H1 (cell line): ENCODE results near the gene USP10. TPM values are rescaled to one million over a fixed set of nuclear protein-coding genes. Genes with fewer than 3 reads are reported as not detected.
A peak's percentile ranks its signal among the peaks of the same experiment; 100 is the strongest.

ENCODE experiments used
- CTCF ChIA-PET: fragments of 300-600 bp; sonication (Branson Sonifier 250); formaldehyde crosslinking; loops from one replicate; lab custom pipeline; 2021; ENCODE audit not compliant: partially characterized antibody; lab: Charles Lee
- POLR2A ChIA-PET: fragments of 300-600 bp; sonication (Branson Sonifier 250); formaldehyde crosslinking; loops from one replicate; lab custom pipeline; 2021; ENCODE audit warnings: inconsistent platforms; ENCODE audit not compliant: partially characterized antibody; lab: Charles Lee
- DNase-seq, 2 experiments: peaks; one replicate each; pipeline versions ENCODE4 v3.0.0 to v3.0.0-alpha.2; 2010 to 2022; ENCODE audit warnings: low spot score in 2 of 2, low read depth in 1 of 2, mixed read lengths in 1 of 2
- FAIRE-seq: peaks from 2 replicates; lab custom pipeline; 2011; peaks lifted over from hg19 to GRCh38; lab: Jason Lieb, UNC
- H2AFZ ChIP-seq: 2 replicates; pipeline ENCODE4 v1.8.1; 2012; ENCODE audit warnings: low read length, inconsistent platforms
- H2AK5ac ChIP-seq: 2 replicates; pipeline ENCODE4 v1.6.1; 2013; ENCODE audit warnings: low read depth, low read length
- H2BK120ac ChIP-seq: replicated peaks from 2 replicates; pipeline ENCODE3; 2013; ENCODE audit warnings: low read depth, low read length, inconsistent platforms
- H2BK12ac ChIP-seq: 2 replicates; pipeline ENCODE4 v1.6.1; 2013; ENCODE audit warnings: low read depth, low read length
- H2BK15ac ChIP-seq: 2 replicates; pipeline ENCODE4 v1.6.1; 2013; ENCODE audit warnings: low read length
- H2BK20ac ChIP-seq: 2 replicates; pipeline ENCODE4 v1.6.1; 2013; ENCODE audit warnings: low read length
- H2BK5ac ChIP-seq: 2 replicates; pipeline ENCODE4 v1.6.1; 2013; ENCODE audit warnings: low read depth, low read length
- H3K14ac ChIP-seq: 2 replicates; pipeline ENCODE4 v1.6.1; 2013; ENCODE audit warnings: inconsistent platforms; ENCODE audit not compliant: insufficient read length
- H3K18ac ChIP-seq: 2 replicates; pipeline ENCODE4 v1.6.1; 2013; ENCODE audit warnings: low read length; ENCODE audit errors: extremely low read depth
- H3K23ac ChIP-seq: 2 replicates; pipeline ENCODE4 v1.6.1; 2013; ENCODE audit warnings: inconsistent platforms; ENCODE audit not compliant: insufficient read length
- H3K23me2 ChIP-seq: 2 replicates; pipeline ENCODE4 v1.6.1; 2013; ENCODE audit warnings: low read depth, low read length
- H3K27ac ChIP-seq: 2 replicates; pipeline ENCODE4 v1.6.1; 2011; ENCODE audit warnings: low read depth, low read length, inconsistent platforms
- H3K27me3 ChIP-seq, 4 experiments: replicated peaks in 1 of 4; 1 replicate in 1 of 4; 2 replicates in 3 of 4; pipeline versions ENCODE4 v1.6.1 to v1.8.1; 2011 to 2013; ENCODE audit warnings: low read length in 3 of 4, mild to moderate bottlenecking in 3 of 4, inconsistent platforms in 2 of 4, mixed read lengths in 2 of 4, moderate library complexity in 1 of 4; ENCODE audit not compliant: control insufficient read depth in 3 of 4, insufficient read depth in 3 of 4; ENCODE audit errors: extremely low read depth in 1 of 4
- H3K36me3 ChIP-seq, 4 experiments: 2 replicates each; pipeline versions ENCODE4 v1.6.1 to v1.8.1; 2011 to 2013; ENCODE audit warnings: mild to moderate bottlenecking in 4 of 4, low read length in 3 of 4, moderate library complexity in 2 of 4, control low read depth in 1 of 4, inconsistent platforms in 1 of 4; ENCODE audit not compliant: insufficient read depth in 4 of 4, control insufficient read depth in 2 of 4
- H3K4ac ChIP-seq: replicated peaks from 2 replicates; pipeline ENCODE3; 2013; ENCODE audit warnings: low read length, low read depth, mixed read lengths, inconsistent platforms; ENCODE audit not compliant: insufficient read length
- H3K4me1 ChIP-seq, 4 experiments: replicated peaks in 1 of 4; 1 replicate in 1 of 4; 2 replicates in 3 of 4; pipeline versions ENCODE4 v1.6.1 to v1.8.1; 2011 to 2013; ENCODE audit warnings: low read length in 3 of 4, inconsistent platforms in 2 of 4, mixed read lengths in 1 of 4; ENCODE audit not compliant: insufficient read depth in 4 of 4, control insufficient read depth in 3 of 4
- H3K4me2 ChIP-seq, 2 experiments: 2 replicates each; pipeline versions ENCODE4 v1.6.1 to v1.8.1; 2011 to 2013; ENCODE audit warnings: low read depth in 2 of 2, low read length in 2 of 2, control low read depth in 1 of 2, inconsistent platforms in 1 of 2, mild to moderate bottlenecking in 1 of 2; ENCODE audit not compliant: insufficient read depth in 1 of 2
- H3K4me3 ChIP-seq, 4 experiments: fragments of 200-600, 300-600 bp in 1 of 4; sonication (generic), shearing (Covaris generic), sonication (Bioruptor Twin) in 1 of 4; 2 replicates each; pipeline versions ENCODE4 v1.5.1 to v1.8.1; 2011 to 2016; ENCODE audit warnings: low read length in 4 of 4, low read depth in 3 of 4, control low read depth in 2 of 4, inconsistent platforms in 2 of 4, mild to moderate bottlenecking in 2 of 4, mixed read lengths in 1 of 4, moderate library complexity in 1 of 4; ENCODE audit not compliant: insufficient read depth in 2 of 4; ENCODE audit errors: extremely low read depth in 1 of 4
- H3K56ac ChIP-seq: replicated peaks from 2 replicates; pipeline ENCODE3; 2013; ENCODE audit warnings: low read depth, mild to moderate bottlenecking, mixed read lengths, low read length, inconsistent platforms; ENCODE audit not compliant: insufficient read length
- H3K79me1 ChIP-seq: 2 replicates; pipeline ENCODE4 v1.6.1; 2013; ENCODE audit warnings: low read depth, low read length, control low read depth
- H3K79me2 ChIP-seq, 2 experiments: 2 replicates each; pipeline versions ENCODE4 v1.6.1 to v1.8.1; 2012 to 2013; ENCODE audit warnings: low read length in 2 of 2, mild to moderate bottlenecking in 2 of 2, inconsistent platforms in 1 of 2; ENCODE audit not compliant: insufficient read depth in 2 of 2, control insufficient read depth in 1 of 2
- H3K9ac ChIP-seq, 4 experiments: replicated peaks in 1 of 4; 1 replicate in 1 of 4; 2 replicates in 3 of 4; pipeline versions ENCODE4 v1.6.1 to v1.8.1; 2011 to 2013; ENCODE audit warnings: low read depth in 3 of 4, low read length in 3 of 4, control low read depth in 2 of 4, mild to moderate bottlenecking in 2 of 4, moderate library complexity in 2 of 4, inconsistent platforms in 1 of 4; ENCODE audit errors: extremely low read depth in 1 of 4
- H3K9me3 ChIP-seq, 2 experiments: 2 replicates each; pipeline versions ENCODE4 v1.6.1 to v1.8.1; 2012 to 2013; ENCODE audit warnings: mild to moderate bottlenecking in 2 of 2, moderate library complexity in 2 of 2, control low read depth in 1 of 2, inconsistent platforms in 1 of 2, low read depth in 1 of 2, low read length in 1 of 2, mixed read lengths in 1 of 2; ENCODE audit not compliant: insufficient read depth in 2 of 2
- H4K20me1 ChIP-seq, 2 experiments: replicated peaks in 1 of 2; 2 replicates each; pipeline versions ENCODE3 to v1.8.1; 2011 to 2013; ENCODE audit warnings: inconsistent platforms in 2 of 2, low read length in 2 of 2, mild to moderate bottlenecking in 1 of 2; ENCODE audit not compliant: insufficient read depth in 2 of 2, control insufficient read depth in 1 of 2
- H4K5ac ChIP-seq: 2 replicates; pipeline ENCODE4 v1.6.1; 2013; ENCODE audit warnings: low read length, low read depth, mixed read lengths, inconsistent platforms; ENCODE audit not compliant: insufficient read length
- H4K8ac ChIP-seq: 2 replicates; pipeline ENCODE4 v1.8.0; 2013; ENCODE audit warnings: mild to moderate bottlenecking, moderate library complexity, low read length, inconsistent platforms; ENCODE audit not compliant: insufficient read depth; ENCODE audit errors: extremely low read depth
- H4K91ac ChIP-seq: replicated peaks from 2 replicates; pipeline ENCODE3; 2013; ENCODE audit warnings: low read length, mixed read lengths, inconsistent platforms; ENCODE audit not compliant: insufficient read length
- CBX5 ChIP-seq: fragments of 300-800, 300-1000 bp; sonication (generic); IDR thresholded peaks from 2 replicates; pipeline ENCODE4 v1.7.1; 2016; ENCODE audit warnings: antibody characterized with exemption, low read length, low read depth
- CHD2 ChIP-seq: IDR thresholded peaks from 2 replicates; pipeline ENCODE4 v1.6.1; 2012; ENCODE audit warnings: low read length, improper control_type of control experiment
- EP300 ChIP-seq, 2 experiments: IDR thresholded peaks; 1 replicate in 1 of 2; 2 replicates in 1 of 2; pipeline ENCODE4 v1.6.1; 2011 to 2012; ENCODE audit warnings: low read depth in 2 of 2, low read length in 2 of 2, mild to moderate bottlenecking in 2 of 2, borderline replicate concordance in 1 of 2, inconsistent platforms in 1 of 2, moderate library complexity in 1 of 2
- MAFK ChIP-seq: IDR thresholded peaks from 2 replicates; pipeline ENCODE4 v1.6.1; 2012; ENCODE audit warnings: low read depth, mild to moderate bottlenecking, improper control_type of control experiment, low read length
- NANOG ChIP-seq: IDR thresholded peaks from 2 replicates; pipeline ENCODE4 v1.6.1; 2011; ENCODE audit warnings: low read length, low read depth, mild to moderate bottlenecking, inconsistent platforms; ENCODE audit not compliant: insufficient read depth, poor library complexity, severe bottlenecking
- NRF1 ChIP-seq: IDR thresholded peaks from 2 replicates; pipeline ENCODE4 v1.6.1; 2011; ENCODE audit warnings: mild to moderate bottlenecking, low read depth, low read length, improper control_type of control experiment
- RAD21 ChIP-seq, 2 experiments: IDR thresholded peaks in 1 of 2; conservative IDR thresholded peaks in 1 of 2; 2 replicates each; pipeline ENCODE4 v1.6.1; 2011; ENCODE audit warnings: low read depth in 2 of 2, low read length in 2 of 2, improper control_type of control experiment in 1 of 2, inconsistent platforms in 1 of 2, mild to moderate bottlenecking in 1 of 2, moderate library complexity in 1 of 2
- RFX5 ChIP-seq: IDR thresholded peaks from 2 replicates; pipeline ENCODE4 v1.6.1; 2011; ENCODE audit warnings: low read depth, low read length, improper control_type of control experiment, borderline replicate concordance
- SAP30 ChIP-seq: fragments of 300-600 bp; sonication (generic); IDR thresholded peaks from 2 replicates; pipeline ENCODE4 v1.7.1; 2012; ENCODE audit warnings: low read length, moderate library complexity, mild to moderate bottlenecking, inconsistent platforms; ENCODE audit not compliant: insufficient read depth, insufficient replicate concordance
- SIRT6 ChIP-seq: IDR thresholded peaks from one replicate; pipeline ENCODE4 v1.7.1; 2012; ENCODE audit warnings: low read length, inconsistent platforms
- TAF1 ChIP-seq: IDR thresholded peaks from 2 replicates; pipeline ENCODE4 v1.6.1; 2011; ENCODE audit warnings: mild to moderate bottlenecking, low read depth, low read length
- TBP ChIP-seq: IDR thresholded peaks from 2 replicates; pipeline ENCODE4 v1.6.1; 2011; ENCODE audit warnings: low read depth, low read length, improper control_type of control experiment
- USF2 ChIP-seq: IDR thresholded peaks from 2 replicates; pipeline ENCODE4 v1.6.1; 2011; ENCODE audit warnings: low read length, improper control_type of control experiment
- WGBS, 2 experiments: shearing (Covaris generic) in 1 of 2; methylation state at CpG; one replicate each; pipeline versions ENCODE4 v1.1.6 to v1.1.7; 2013 to 2015; ENCODE audit warnings: low lambda C conversion rate in 2 of 2, mixed read lengths in 2 of 2, inconsistent platforms in 1 of 2, low coverage in 1 of 2, missing lambda C conversion rate in 1 of 2; ENCODE audit not compliant: insufficient replicate concordance in 2 of 2, insufficient coverage in 1 of 2, insufficient read length in 1 of 2; ENCODE audit errors: extremely low coverage in 1 of 2, missing lambda C conversion rate in 1 of 2; 5-methylcytosine and 5-hydroxymethylcytosine counted together
- polyA plus RNA-seq, 7 experiments: library from polyadenylated mRNA; depleted of rRNA in 3 of 7; stranded (reverse) in 5 of 7; unstranded in 2 of 7; fragments of >200 nt in 5 of 7; fragments of 200-250 nt in 2 of 7; gene quantifications; 1 replicate in 5 of 7; 2 replicates in 1 of 7; 4 replicates in 1 of 7; pipeline versions ENCODE4 v1.2.1 to v1.2.3, GENCODE V29; 2011 to 2013; ENCODE audit warnings: missing spikeins in 2 of 7, mixed read lengths in 2 of 7
- total RNA-seq: library from RNA; stranded (reverse); fragmentation: NEBNext Ultra II Directional; extraction: Animal tissue kit (Norgen Biotek cat#: 25700); gene quantifications from 2 replicates; pipeline ENCODE4 v1.2.1, GENCODE V29; 2021

The USP10 gene
- total and polyA plus RNA-seq, 2 of the 8 experiments (the other 6 are each of a cell fraction or from before 2014, with no cell fraction given) = 171 to 195 TPM

GRCh38 chr16:84817206-84817605 is 117.4 kb downstream of the USP10 start:
- Histone ChIP-seq H3K79me2 (no peaks in the 10 kb centered on the region), H3K79me1 (no peaks in the 10 kb centered on the region), H4K5ac (no peak overlapping the region), H2BK12ac (no peak overlapping the region), H3K56ac (no peak overlapping the region), H3K27me3 (peaks cover 5 to 28% (median 21%) of the 10 kb centered on the region in 4 experiments), H3K4ac (no peak overlapping the region), H2BK5ac (no peak overlapping the region), H2AK5ac (no peak overlapping the region), H3K23ac (no peak overlapping the region), H3K4me2 (no peak overlapping the region), H2BK15ac (no peak overlapping the region), H3K36me3 (no peaks in the 10 kb centered on the region), H2AFZ (no peak overlapping the region), H4K91ac (no peak overlapping the region), H3K27ac (no peak overlapping the region), H3K18ac (no peak overlapping the region), H3K4me1 (peaks cover 0 to 6% (median 3%) of the 10 kb centered on the region in 4 experiments; a peak in 6 of 7 replicates), H3K9me3 (no peaks in the 10 kb centered on the region; a peak in 1 of 4 replicates), H3K23me2 (peaks cover 5% of the 10 kb centered on the region; the same call in 1 of the 2 replicates), H2BK20ac (0 out of 2 replicates have a peak overlapping the region, but pooled peaks have one; percentile 32), H3K9ac (no peak overlapping the region), H4K8ac (peak overlapping the region; percentile 60; the same call in 1 of the 2 replicates), H3K14ac (no peak overlapping the region), H2BK120ac (no peak overlapping the region), H3K4me3 (no peak overlapping the region), H4K20me1 (no peaks in the 10 kb centered on the region)
- no peak for FAIRE-seq
- 86% methylated on average over 10 of the region's 10 CpGs; no CpG with 5 or more reads in 1 of the 2 experiments for WGBS, 2 experiments
- DNase-seq = no peak
- ChIA-PET CTCF (no interaction called here), POLR2A (no interaction called here)
- TF ChIP-seq RAD21 (IDR thresholded peaks at IDR 0.05 in 1 of 2, conservative IDR thresholded peaks at IDR 0.05 in 1 of 2; ENCODE audit: low read depth in 2 of 2, low read length in 2 of 2) = no peak
- TF ChIP-seq RFX5 = no peak
- no peak for TF ChIP-seq TAF1
- no peak for TF ChIP-seq USF2
- TF ChIP-seq CBX5 = no peak
- TF ChIP-seq NRF1 = no peak
- TF ChIP-seq MAFK = no peak
- no peak for TF ChIP-seq EP300 (IDR thresholded peaks at IDR 0.05; ENCODE audit: borderline replicate concordance in 1 of 2, low read depth in 2 of 2, low read length in 2 of 2)
- no peak for TF ChIP-seq NANOG
- TF ChIP-seq TBP = no peak
- no peak for TF ChIP-seq SIRT6
- TF ChIP-seq CHD2 = no peak
- no peak for TF ChIP-seq SAP30
